H1 (cell line): ENCODE data around the gene BZW2. TPM values are rescaled to one million over a fixed set of nuclear protein-coding genes. Genes with fewer than 3 reads are reported as not detected.

Source experiments
- ASH2L ChIP-seq: fragments of 200-600, 300-600 bp; sonication (generic); IDR thresholded peaks from one replicate; pipeline ENCODE4 v1.7.1; 2017; ENCODE audit warnings: low read length
- HDAC6 ChIP-seq: IDR thresholded peaks from one replicate; pipeline ENCODE4 v1.7.1; 2012; ENCODE audit warnings: low read depth, mild to moderate bottlenecking, inconsistent platforms, low read length, moderate library complexity
- MAFK ChIP-seq: IDR thresholded peaks from 2 replicates; pipeline ENCODE4 v1.6.1; 2012; ENCODE audit warnings: low read depth, mild to moderate bottlenecking, improper control_type of control experiment, low read length
- PHF8 ChIP-seq: fragments of 200-600 bp; sonication (generic); conservative IDR thresholded peaks from 2 replicates; pipeline ENCODE4 v1.7.1; 2012; ENCODE audit warnings: low read depth, mild to moderate bottlenecking, inconsistent platforms, low read length, moderate library complexity
- SIN3A ChIP-seq, 2 experiments: IDR thresholded peaks in 1 of 2; conservative IDR thresholded peaks in 1 of 2; 2 replicates each; pipeline ENCODE4 v1.6.1; 2011 to 2012; ENCODE audit warnings: low read length in 2 of 2, improper control_type of control experiment in 1 of 2, low read depth in 1 of 2, mild to moderate bottlenecking in 1 of 2
- polyA plus RNA-seq, 7 experiments: library from polyadenylated mRNA; depleted of rRNA in 3 of 7; stranded (reverse) in 5 of 7; unstranded in 2 of 7; fragments of >200 nt in 5 of 7; fragments of 200-250 nt in 2 of 7; gene quantifications; 1 replicate in 5 of 7; 2 replicates in 1 of 7; 4 replicates in 1 of 7; pipeline versions ENCODE4 v1.2.1 to v1.2.3, GENCODE V29; 2011 to 2013; ENCODE audit warnings: missing spikeins in 2 of 7, mixed read lengths in 2 of 7
- total RNA-seq: library from RNA; stranded (reverse); fragmentation: NEBNext Ultra II Directional; extraction: Animal tissue kit (Norgen Biotek cat#: 25700); gene quantifications from 2 replicates; pipeline ENCODE4 v1.2.1, GENCODE V29; 2021

BZW2 gene
- total and polyA plus RNA-seq, 2 of the 8 experiments (the other 6 are each of a cell fraction or from before 2014, with no cell fraction given): 32.3 to 103 TPM

- no peak for TF ChIP-seq MAFK
- peak in 1 of 2 experiments; percentile 40; a peak in 1 of 4 replicates for TF ChIP-seq SIN3A (conservative IDR thresholded peaks at IDR 0.05 in 1 of 2, IDR thresholded peaks at IDR 0.05 in 1 of 2; ENCODE audit: low read depth in 1 of 2, low read length in 2 of 2)
- no peak for TF ChIP-seq HDAC6
- TF ChIP-seq ASH2L: peak; percentile 5
- peak; percentile 66 for TF ChIP-seq PHF8
Observed at GRCh38 chr7:16753102-16753931, 107.3 kb downstream of the BZW2 start, which contains the start of gene TSPAN13 (continued).
